ENCODE measurements around the gene ZNF326. TPM values are rescaled to one million over a fixed set of nuclear protein-coding genes. Genes with fewer than 3 reads are reported as not detected.

ZNF326 gene
- total RNA-seq, 1 experiment from 2014 or later, result 26.2 TPM

GRCh38 chr1:90023691-90024090 lies 28.8 kb downstream of the ZNF326 start:
- Histone ChIP-seq H3K4me1 (replicated peaks; ENCODE audit: insufficient read depth) (no peaks in the 10 kb centered on the region), H3F3A (ENCODE audit: insufficient read depth, low read depth) (peaks cover 51% of the 10 kb centered on the region), H3K27ac (no peak overlapping the region), H2AFZ (no peak overlapping the region), H3K9me2 (ENCODE audit: insufficient read depth) (no peaks in the 10 kb centered on the region), H3K4me2 (no peak overlapping the region), H3K36me3 (ENCODE audit: low read depth) (peaks cover 92% of the 10 kb centered on the region), H4K20me1 (ENCODE audit: insufficient read depth) (no peaks in the 10 kb centered on the region), H3K9me3 (ENCODE audit: insufficient read depth, low read depth) (peaks cover 9% of the 10 kb centered on the region; the same call in 1 of the 2 replicates), H3K27me3 (ENCODE audit: insufficient read depth, low read depth) (no peaks in the 10 kb centered on the region), H3K4me3 (no peak overlapping the region), H3K79me2 (ENCODE audit: low read depth) (peaks cover 10% of the 10 kb centered on the region; the same call in 1 of the 2 replicates)
- ChIA-PET CTCF (no interaction called here), POLR2A (ENCODE audit: unreplicated experiment) (no interaction called here)
- BruUV-seq (replicated peaks), result no TSS peak
- DNase-seq, result no peak
- intact Hi-C loops (cut with micrococcal nuclease; ENCODE audit: unreplicated experiment), result no loop called here
- TF ChIP-seq CTCF (conservative IDR thresholded peaks at IDR 0.05) (no peak), EZH2 (IDR thresholded peaks at IDR 0.05; ENCODE audit: low read depth) (no peak)

- no peak overlapping the region for H2AFZ ChIP-seq
- BruUV-seq (replicated peaks), result no TSS peak
- TF ChIP-seq EZH2 (IDR thresholded peaks at IDR 0.05; ENCODE audit: low read depth) (no peak), CTCF (conservative IDR thresholded peaks at IDR 0.05) (no peak)
- H3F3A ChIP-seq (ENCODE audit: insufficient read depth, low read depth), result peaks cover 48% of the 10 kb centered on the region
- intact Hi-C loops (cut with micrococcal nuclease; ENCODE audit: unreplicated experiment), result no loop called here
- H3K79me2 ChIP-seq (ENCODE audit: low read depth), result no peaks in the 10 kb centered on the region; the same call in 1 of the 2 replicates
- H3K4me2 ChIP-seq, result no peak overlapping the region
- no peaks in the 10 kb centered on the region for H3K9me2 ChIP-seq (ENCODE audit: insufficient read depth)
- no peak overlapping the region for H3K27ac ChIP-seq
- DNase-seq, result no peak
- H3K27me3 ChIP-seq (ENCODE audit: insufficient read depth, low read depth), result no peaks in the 10 kb centered on the region
- H3K36me3 ChIP-seq (ENCODE audit: low read depth), result peaks cover 85% of the 10 kb centered on the region
- peaks cover 3% of the 10 kb centered on the region; the same call in 1 of the 2 replicates for H3K9me3 ChIP-seq (ENCODE audit: insufficient read depth, low read depth)
- no peaks in the 10 kb centered on the region for H3K4me1 ChIP-seq (replicated peaks; ENCODE audit: insufficient read depth)
- POLR2A ChIA-PET (ENCODE audit: unreplicated experiment), result no interaction called here
- H4K20me1 ChIP-seq (ENCODE audit: insufficient read depth), result no peaks in the 10 kb centered on the region
- CTCF ChIA-PET, result interaction anchor here (0.6 kb wide), 1 partner anchor 1803 kb away, joined by 3 read pairs; no protein-coding TSS in a partner anchor
- no peak overlapping the region for H3K4me3 ChIP-seq
Observed at GRCh38 chr1:90027281-90027680, 32.4 kb downstream of the ZNF326 start.

GRCh38 chr1:90039652-90040051 lies 44.7 kb downstream of the ZNF326 start:
- H3K27ac ChIP-seq, result no peak overlapping the region
- H2AFZ ChIP-seq, result no peak overlapping the region
- no peak overlapping the region for H3K4me2 ChIP-seq
- no peak for TF ChIP-seq EZH2 (IDR thresholded peaks at IDR 0.05; ENCODE audit: low read depth)
- TF ChIP-seq CTCF (conservative IDR thresholded peaks at IDR 0.05), result no peak
- ChIA-PET POLR2A (ENCODE audit: unreplicated experiment) (no interaction called here), CTCF (no interaction called here)
- no peaks in the 10 kb centered on the region for H3K36me3 ChIP-seq (ENCODE audit: low read depth)
- no peaks in the 10 kb centered on the region for H3K27me3 ChIP-seq (ENCODE audit: insufficient read depth, low read depth)
- no peaks in the 10 kb centered on the region for H3K79me2 ChIP-seq (ENCODE audit: low read depth)
- H3K4me1 ChIP-seq (replicated peaks; ENCODE audit: insufficient read depth), result no peaks in the 10 kb centered on the region
- intact Hi-C loops (cut with micrococcal nuclease; ENCODE audit: unreplicated experiment), result loop anchor here (10.0 kb wide), 1 partner anchor 1125 kb away; no protein-coding TSS in a partner anchor
- peaks cover 28% of the 10 kb centered on the region for H3F3A ChIP-seq (ENCODE audit: insufficient read depth, low read depth)
- H3K4me3 ChIP-seq, result no peak overlapping the region
- no peaks in the 10 kb centered on the region for H4K20me1 ChIP-seq (ENCODE audit: insufficient read depth)
- H3K9me2 ChIP-seq (ENCODE audit: insufficient read depth), result no peaks in the 10 kb centered on the region
- no peak for DNase-seq
- no peaks in the 10 kb centered on the region for H3K9me3 ChIP-seq (ENCODE audit: insufficient read depth, low read depth)
- no TSS peak for BruUV-seq (replicated peaks)

Data from PC-9 (cell line).